KMS-11 (cell line): ENCODE data around the gene GOLGA6L7.
"Not testable (repeated sequence)": the region's sequence is repeated elsewhere in the genome, so short reads cannot be mapped to it uniquely, and the experiment has no call there.

ENCODE experiments used
- H2AFZ ChIP-seq: fragments of 200-600 bp; sonication (generic); 2 replicates; pipeline ENCODE4 v1.6.1; 2016; ENCODE audit warnings: antibody characterized with exemption, mixed run types, low read depth
- H3K27ac ChIP-seq: fragments of 200-600 bp; sonication (generic); 2 replicates; pipeline ENCODE4 v1.6.1; 2016; ENCODE audit warnings: mild to moderate bottlenecking, mixed run types
- H3K27me3 ChIP-seq: fragments of 200-600 bp; sonication (generic); 2 replicates; pipeline ENCODE4 v1.6.1; 2017; ENCODE audit warnings: mild to moderate bottlenecking, low read depth, mixed run types, moderate library complexity; ENCODE audit not compliant: insufficient read depth
- H3K36me3 ChIP-seq: fragments of 200-600 bp; sonication (generic); 2 replicates; pipeline ENCODE4 v1.6.1; 2017; ENCODE audit warnings: mild to moderate bottlenecking, mixed run types; ENCODE audit not compliant: insufficient read depth
- H3K4me1 ChIP-seq: fragments of 200-600 bp; sonication (generic); 2 replicates; pipeline ENCODE4 v1.6.1; 2016; ENCODE audit warnings: mild to moderate bottlenecking, low read depth, mixed run types; ENCODE audit not compliant: poor library complexity, severe bottlenecking
- H3K4me2 ChIP-seq: fragments of 200-600 bp; sonication (generic); 2 replicates; pipeline ENCODE4 v1.7.0; 2016; ENCODE audit warnings: mild to moderate bottlenecking, mixed run types
- H3K4me3 ChIP-seq: fragments of 200-600 bp; sonication (generic); IDR thresholded peaks from 2 replicates; pipeline ENCODE4 v1.6.1; 2017; ENCODE audit warnings: low read depth, low read length, mixed read lengths; ENCODE audit not compliant: insufficient read depth
- H3K79me2 ChIP-seq: fragments of 200-600 bp; sonication (generic); 2 replicates; pipeline ENCODE4 v1.6.1; 2016; ENCODE audit warnings: low read depth, mixed run types; ENCODE audit not compliant: insufficient read depth
- H3K9ac ChIP-seq: fragments of 200-600 bp; sonication (generic); 2 replicates; pipeline ENCODE4 v1.6.1; 2016; ENCODE audit warnings: mild to moderate bottlenecking, mixed run types
- H4K20me1 ChIP-seq: fragments of 200-600 bp; sonication (generic); 2 replicates; pipeline ENCODE4 v1.6.1; 2016; ENCODE audit warnings: mild to moderate bottlenecking, mixed run types; ENCODE audit not compliant: insufficient read depth
- TF ChIP-seq, protein P1 (sequence below): fragments of 200-600 bp; sonication (generic); conservative IDR thresholded peaks from 2 replicates; pipeline ENCODE4 v1.6.1; 2017; ENCODE audit warnings: low read depth, mild to moderate bottlenecking, antibody characterized with exemption, low read length, moderate library complexity, mixed read lengths

Gene GOLGA6L7

DNA sequence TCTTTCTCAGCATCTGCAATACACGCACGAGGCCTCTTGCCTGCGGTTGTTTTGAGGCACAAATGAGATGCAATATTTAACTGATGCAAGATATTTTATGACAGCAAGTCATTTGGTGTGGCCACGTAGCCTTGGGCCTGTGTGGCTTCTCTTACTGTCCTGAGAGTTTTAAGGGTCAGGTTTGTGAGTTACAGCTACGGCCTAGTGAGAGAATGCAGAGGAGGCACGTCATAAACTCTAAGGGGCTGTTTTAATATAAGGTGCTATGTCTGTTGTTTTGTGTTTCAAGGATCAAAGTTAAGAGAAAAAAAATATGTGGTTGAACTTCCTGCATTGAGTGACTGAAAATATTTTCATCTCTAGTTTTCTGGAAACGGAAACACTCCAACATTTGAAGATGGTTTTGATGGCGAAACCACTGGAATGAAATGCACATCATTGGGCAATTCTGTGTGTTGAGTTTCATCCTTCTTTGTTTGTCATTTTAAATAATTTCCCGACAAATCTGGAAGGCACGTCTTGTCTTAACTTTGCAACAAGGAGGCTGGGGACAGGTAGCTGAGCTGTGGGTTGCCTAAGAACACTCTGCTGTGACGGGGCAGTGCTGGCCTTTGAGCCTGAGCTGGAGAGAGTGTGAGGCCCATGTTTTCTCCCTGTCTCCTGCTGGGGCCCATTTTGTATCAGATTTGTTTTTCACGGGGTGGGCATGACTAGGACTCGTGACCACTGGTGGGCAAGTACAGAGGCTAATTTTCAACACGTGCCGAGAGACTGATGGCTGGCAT is 42.5 kb upstream of the GOLGA6L7 start:
- no peaks in the 10 kb centered on the region for H3K79me2 ChIP-seq
- no peak overlapping the region for H3K4me2 ChIP-seq
- H3K27me3 ChIP-seq = no peaks in the 10 kb centered on the region
- H3K36me3 ChIP-seq = no peaks in the 10 kb centered on the region
- no peak overlapping the region for H3K9ac ChIP-seq
- peaks cover 8% of the 10 kb centered on the region for H3K4me1 ChIP-seq
- TF ChIP-seq, protein P1, sequence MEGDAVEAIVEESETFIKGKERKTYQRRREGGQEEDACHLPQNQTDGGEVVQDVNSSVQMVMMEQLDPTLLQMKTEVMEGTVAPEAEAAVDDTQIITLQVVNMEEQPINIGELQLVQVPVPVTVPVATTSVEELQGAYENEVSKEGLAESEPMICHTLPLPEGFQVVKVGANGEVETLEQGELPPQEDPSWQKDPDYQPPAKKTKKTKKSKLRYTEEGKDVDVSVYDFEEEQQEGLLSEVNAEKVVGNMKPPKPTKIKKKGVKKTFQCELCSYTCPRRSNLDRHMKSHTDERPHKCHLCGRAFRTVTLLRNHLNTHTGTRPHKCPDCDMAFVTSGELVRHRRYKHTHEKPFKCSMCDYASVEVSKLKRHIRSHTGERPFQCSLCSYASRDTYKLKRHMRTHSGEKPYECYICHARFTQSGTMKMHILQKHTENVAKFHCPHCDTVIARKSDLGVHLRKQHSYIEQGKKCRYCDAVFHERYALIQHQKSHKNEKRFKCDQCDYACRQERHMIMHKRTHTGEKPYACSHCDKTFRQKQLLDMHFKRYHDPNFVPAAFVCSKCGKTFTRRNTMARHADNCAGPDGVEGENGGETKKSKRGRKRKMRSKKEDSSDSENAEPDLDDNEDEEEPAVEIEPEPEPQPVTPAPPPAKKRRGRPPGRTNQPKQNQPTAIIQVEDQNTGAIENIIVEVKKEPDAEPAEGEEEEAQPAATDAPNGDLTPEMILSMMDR = no peak
- H3K4me3 ChIP-seq = no peak overlapping the region
- H3K27ac ChIP-seq = no peak overlapping the region
- H2AFZ ChIP-seq = no peak overlapping the region
- H4K20me1 ChIP-seq = no peaks in the 10 kb centered on the region

DNA sequence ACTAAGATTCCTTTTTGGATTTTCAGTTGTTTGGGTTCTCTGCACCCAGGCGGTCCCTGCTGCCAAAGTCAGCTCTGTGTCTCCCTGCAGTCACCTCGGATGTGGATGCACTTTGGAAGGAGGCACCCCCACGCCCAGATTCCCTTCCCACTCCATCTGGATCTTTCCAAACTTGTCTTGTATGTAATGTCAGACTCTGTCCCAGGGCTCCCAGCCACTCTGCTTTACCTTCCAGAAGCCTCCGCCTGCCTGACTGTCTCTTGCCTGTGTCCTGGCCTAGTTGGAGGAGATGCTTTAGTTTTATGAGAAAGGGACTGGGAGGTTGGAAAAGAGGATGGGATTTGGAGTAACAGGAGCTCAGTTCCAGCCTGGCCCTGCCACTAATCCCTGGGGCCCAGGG is 41.8 kb upstream of the GOLGA6L7 start:
- H3K27ac ChIP-seq, H3K9ac ChIP-seq, H3K27me3 ChIP-seq, H3K4me2 ChIP-seq, H2AFZ ChIP-seq, H3K36me3 ChIP-seq, H3K79me2 ChIP-seq, H4K20me1 ChIP-seq, H3K4me3 ChIP-seq, H3K4me1 ChIP-seq: not testable (repeated sequence)

GRCh38 chr15:28889871-28890270 is 41.4 kb upstream of the GOLGA6L7 start:
- H4K20me1 ChIP-seq, H3K4me2 ChIP-seq, H3K4me1 ChIP-seq, H3K36me3 ChIP-seq, H3K79me2 ChIP-seq, H3K27ac ChIP-seq, H3K9ac ChIP-seq, H3K27me3 ChIP-seq, H3K4me3 ChIP-seq, H2AFZ ChIP-seq: not testable (repeated sequence)

DNA sequence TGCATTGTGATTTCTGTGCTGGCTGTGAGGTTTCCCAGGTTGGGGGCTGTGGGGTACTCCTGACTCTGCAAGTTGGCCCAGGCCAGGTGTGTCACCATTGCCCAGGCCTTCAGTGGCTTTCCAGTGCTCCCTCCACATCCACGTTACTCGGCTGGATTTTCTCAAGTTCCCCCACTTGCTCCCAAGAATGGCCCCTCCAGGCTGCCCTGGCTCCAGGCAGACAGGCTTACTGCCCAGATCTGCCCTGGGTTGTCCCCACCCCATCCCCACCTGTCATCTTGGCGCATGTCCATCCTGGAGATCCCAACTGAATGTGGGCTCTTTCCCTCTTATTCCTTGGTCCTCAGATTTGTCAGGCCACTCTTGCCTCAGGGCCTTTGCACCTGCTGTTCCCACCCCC is 40.9 kb upstream of the GOLGA6L7 start:
- H3K4me1 ChIP-seq = peaks cover 8% of the 10 kb centered on the region
- H3K36me3 ChIP-seq = no peaks in the 10 kb centered on the region
- H3K79me2 ChIP-seq = no peaks in the 10 kb centered on the region

GRCh38 chr15:28888900-28889299 is 40.5 kb upstream of the GOLGA6L7 start:
- no peak overlapping the region for H3K4me2 ChIP-seq
- H3K4me3 ChIP-seq = no peak overlapping the region
- no peak overlapping the region for H3K27ac ChIP-seq
- TF ChIP-seq, protein P1 = no peak
- no peaks in the 10 kb centered on the region for H3K27me3 ChIP-seq
- H4K20me1 ChIP-seq = no peaks in the 10 kb centered on the region
- H3K79me2 ChIP-seq = no peaks in the 10 kb centered on the region
- H3K9ac ChIP-seq = no peak overlapping the region
- no peak overlapping the region for H2AFZ ChIP-seq
- H3K36me3 ChIP-seq = no peaks in the 10 kb centered on the region
- H3K4me1 ChIP-seq = peaks cover 8% of the 10 kb centered on the region

More for the DNA sequence above, 40.9 kb upstream of the GOLGA6L7 start:
- no peaks in the 10 kb centered on the region for H3K27me3 ChIP-seq
- H3K4me2 ChIP-seq = no peak overlapping the region
- H3K9ac ChIP-seq = no peak overlapping the region
- no peaks in the 10 kb centered on the region for H4K20me1 ChIP-seq
- no peak overlapping the region for H3K27ac ChIP-seq
- TF ChIP-seq, protein P1 = no peak
- no peak overlapping the region for H2AFZ ChIP-seq
- no peak overlapping the region for H3K4me3 ChIP-seq
